Measurements from ENCODE around the gene DAZAP2. TPM values are rescaled to one million over a fixed set of nuclear protein-coding genes. Genes with fewer than 3 reads are reported as not detected.

The DAZAP2 gene, protein sequence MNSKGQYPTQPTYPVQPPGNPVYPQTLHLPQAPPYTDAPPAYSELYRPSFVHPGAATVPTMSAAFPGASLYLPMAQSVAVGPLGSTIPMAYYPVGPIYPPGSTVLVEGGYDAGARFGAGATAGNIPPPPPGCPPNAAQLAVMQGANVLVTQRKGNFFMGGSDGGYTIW
- total RNA-seq = 100 to 1,000 TPM in 3 of 4 donors, 10 to 100 TPM in 1; 63.3 to 229 (median 192) TPM

DNA sequence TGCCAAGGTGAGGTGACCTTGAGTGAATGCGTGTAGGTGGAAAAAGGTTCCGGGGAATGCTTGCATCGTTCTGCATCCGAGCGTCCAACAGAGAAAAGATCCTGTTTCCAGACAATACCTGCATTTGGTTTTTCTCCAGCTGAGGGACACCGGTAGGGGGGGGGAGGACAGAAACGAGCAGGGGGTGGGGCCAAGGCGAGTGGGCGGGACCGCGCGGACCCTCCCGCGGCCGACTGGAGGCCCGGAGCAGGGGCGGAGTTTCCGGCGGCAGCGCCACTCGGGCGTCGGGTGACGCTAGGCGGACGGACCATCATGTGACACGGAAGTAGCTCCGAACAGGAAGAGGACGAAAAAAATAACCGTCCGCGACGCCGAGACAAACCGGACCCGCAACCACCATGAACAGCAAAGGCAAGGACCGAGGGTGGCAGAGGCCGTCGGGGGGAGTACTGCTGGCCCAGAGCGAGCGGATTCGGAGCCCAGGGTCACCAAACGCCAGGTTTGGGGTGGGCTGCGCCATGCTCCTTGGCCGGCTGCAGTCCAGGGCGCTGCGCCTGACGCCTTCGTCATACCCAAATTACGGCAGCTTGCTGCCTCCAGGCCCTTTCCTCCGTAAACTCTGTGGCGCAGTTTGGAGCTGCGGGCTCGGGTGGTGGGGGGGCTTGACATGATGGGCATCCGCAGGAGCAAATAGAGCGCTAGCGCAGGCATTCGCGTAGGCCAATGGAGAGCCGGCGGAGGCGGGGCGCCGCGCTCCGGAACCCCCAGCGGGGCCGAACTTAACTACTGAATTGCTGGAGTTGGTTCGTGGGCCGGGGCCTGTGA is at the start of gene DAZAP2:
DAZAP2 (plus strand) TSS at position 317 of the 825 bp plus-strand sequence; CDS start at position 399, 82 bp downstream.
- TF ChIP-seq, protein P1, sequence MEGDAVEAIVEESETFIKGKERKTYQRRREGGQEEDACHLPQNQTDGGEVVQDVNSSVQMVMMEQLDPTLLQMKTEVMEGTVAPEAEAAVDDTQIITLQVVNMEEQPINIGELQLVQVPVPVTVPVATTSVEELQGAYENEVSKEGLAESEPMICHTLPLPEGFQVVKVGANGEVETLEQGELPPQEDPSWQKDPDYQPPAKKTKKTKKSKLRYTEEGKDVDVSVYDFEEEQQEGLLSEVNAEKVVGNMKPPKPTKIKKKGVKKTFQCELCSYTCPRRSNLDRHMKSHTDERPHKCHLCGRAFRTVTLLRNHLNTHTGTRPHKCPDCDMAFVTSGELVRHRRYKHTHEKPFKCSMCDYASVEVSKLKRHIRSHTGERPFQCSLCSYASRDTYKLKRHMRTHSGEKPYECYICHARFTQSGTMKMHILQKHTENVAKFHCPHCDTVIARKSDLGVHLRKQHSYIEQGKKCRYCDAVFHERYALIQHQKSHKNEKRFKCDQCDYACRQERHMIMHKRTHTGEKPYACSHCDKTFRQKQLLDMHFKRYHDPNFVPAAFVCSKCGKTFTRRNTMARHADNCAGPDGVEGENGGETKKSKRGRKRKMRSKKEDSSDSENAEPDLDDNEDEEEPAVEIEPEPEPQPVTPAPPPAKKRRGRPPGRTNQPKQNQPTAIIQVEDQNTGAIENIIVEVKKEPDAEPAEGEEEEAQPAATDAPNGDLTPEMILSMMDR (IDR thresholded peaks at IDR 0.05) = peak in 2 of 4 experiments; percentile 8 to 25
- TF ChIP-seq POLR2A (IDR thresholded peaks at IDR 0.05) = peak; percentile 84 to 96
- peak; percentile 95 to 96 for DNase-seq
- H3K4me1 ChIP-seq = peaks cover 8 to 14% of the 10 kb centered on the region in 2 donors
- H3K36me3 ChIP-seq = no peaks in the 10 kb centered on the region
- peak within 1 kb of the TSS; percentile 89 to 100 for H3K4me3 ChIP-seq
- H3K27ac ChIP-seq = peak within 1 kb of the TSS; percentile 99
- H3K27me3 ChIP-seq = no peaks in the 10 kb centered on the region
- intact Hi-C loops (cut with DNase I; ENCODE audit: low total_unique reads) = no loop called here
- no peaks in the 10 kb centered on the region for H3K9me3 ChIP-seq

DNA sequence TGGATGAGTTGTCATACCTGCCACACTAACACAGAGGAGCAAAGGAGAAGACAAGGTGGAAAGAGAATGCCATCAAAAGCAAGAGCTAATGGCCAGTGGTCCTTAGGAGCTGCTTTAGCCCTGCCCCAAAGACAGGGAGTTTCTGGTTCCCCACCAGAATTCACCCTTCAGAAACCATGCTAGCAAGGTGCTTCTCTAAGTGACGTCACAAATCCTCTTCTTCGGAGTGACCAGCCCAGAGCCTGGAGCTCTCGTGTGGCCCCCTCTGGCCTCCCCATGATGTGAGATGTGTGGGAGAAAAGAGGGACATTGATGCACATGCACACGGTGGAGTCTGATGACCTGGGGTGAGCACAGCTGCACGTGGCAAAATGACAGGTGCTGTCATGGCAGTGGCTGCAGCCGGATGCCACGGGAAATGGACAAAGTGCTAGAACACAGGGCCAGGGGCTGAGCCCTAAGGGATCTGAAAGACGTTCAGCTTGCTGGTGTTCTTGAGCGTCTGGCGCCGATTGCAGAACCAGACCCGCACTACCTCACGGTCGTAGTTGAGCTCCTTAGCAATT is 48.8 kb upstream of the DAZAP2 start:
- Histone ChIP-seq H3K4me3 (no peak overlapping the region), H3K9me3 (no peaks in the 10 kb centered on the region), H3K4me1 (no peaks in the 10 kb centered on the region), H3K36me3 (no peaks in the 10 kb centered on the region), H3K27me3 (no peaks in the 10 kb centered on the region), H3K27ac (no peak overlapping the region)
- no peak for TF ChIP-seq POLR2A (IDR thresholded peaks at IDR 0.05)
- TF ChIP-seq, protein P1 (IDR thresholded peaks at IDR 0.05) = no peak
- intact Hi-C loops (cut with DNase I; ENCODE audit: low total_unique reads) = no loop called here
- DNase-seq = no peak

DNA sequence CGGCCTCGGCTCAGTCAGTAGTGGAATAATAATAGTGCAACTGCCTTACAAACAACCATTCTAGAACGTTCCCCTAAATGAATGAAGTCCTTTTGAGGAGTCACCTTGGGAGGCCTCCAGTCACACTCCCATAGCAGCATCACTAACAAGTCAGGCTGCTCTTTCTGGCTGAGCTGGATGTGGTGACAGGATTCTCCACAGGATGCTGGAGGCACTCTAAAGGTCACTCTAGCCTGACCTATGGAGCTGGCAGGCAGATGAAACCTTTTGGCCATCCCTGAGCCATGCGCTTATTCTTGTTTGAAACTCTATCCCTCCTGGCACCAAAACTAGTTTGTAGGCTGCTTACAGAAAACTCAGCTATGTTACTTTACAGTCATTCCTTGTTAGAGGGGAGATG is 47.8 kb upstream of the DAZAP2 start:
- Histone ChIP-seq H3K27ac (no peak overlapping the region), H3K4me1 (no peaks in the 10 kb centered on the region), H3K9me3 (no peaks in the 10 kb centered on the region), H3K27me3 (no peaks in the 10 kb centered on the region), H3K36me3 (no peaks in the 10 kb centered on the region), H3K4me3 (no peak overlapping the region)
- TF ChIP-seq, protein P1 (IDR thresholded peaks at IDR 0.05) = no peak
- TF ChIP-seq POLR2A (IDR thresholded peaks at IDR 0.05) = no peak
- no peak for DNase-seq
- intact Hi-C loops (cut with DNase I; ENCODE audit: low total_unique reads) = no loop called here

DNA sequence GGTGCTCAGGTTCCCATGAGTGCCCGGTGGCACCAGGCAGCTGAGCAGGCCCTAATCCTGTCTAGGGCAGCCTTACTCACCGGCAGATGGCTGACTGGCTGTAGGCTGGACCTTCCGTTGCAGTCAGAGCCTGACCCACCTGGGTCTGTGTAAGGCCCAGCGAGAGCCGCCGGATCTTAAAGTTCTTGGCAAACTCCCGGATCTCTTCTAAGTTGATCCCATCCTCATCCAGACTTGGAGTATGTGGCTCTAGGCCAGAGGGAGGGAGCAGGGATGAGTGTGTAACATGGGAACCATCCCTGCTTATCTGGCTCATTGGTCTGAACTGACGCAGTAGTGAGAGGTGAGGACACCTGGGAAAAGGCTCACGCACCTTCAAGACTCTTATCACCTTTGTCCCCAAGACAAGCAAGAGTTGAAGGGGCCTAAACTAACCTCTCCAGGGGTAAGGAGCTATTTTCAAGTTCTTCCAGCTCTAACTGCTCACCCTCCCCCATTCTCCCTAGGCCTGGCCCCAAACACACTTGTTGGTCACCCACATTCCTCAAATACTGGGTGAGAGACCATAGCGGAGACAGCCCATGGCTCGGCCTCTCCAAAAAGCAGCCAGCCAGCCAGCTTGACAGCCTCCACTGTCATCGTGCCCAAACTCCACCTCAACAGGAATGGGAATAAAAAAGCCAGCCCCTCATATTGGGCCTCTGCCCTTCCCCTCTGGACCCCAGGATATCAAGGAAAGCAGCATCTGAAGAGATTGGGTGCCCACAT is 46.9 kb upstream of the DAZAP2 start:
- no peak for DNase-seq
- Histone ChIP-seq H3K4me1 (no peaks in the 10 kb centered on the region), H3K27me3 (no peaks in the 10 kb centered on the region), H3K36me3 (no peaks in the 10 kb centered on the region), H3K9me3 (no peaks in the 10 kb centered on the region), H3K27ac (no peak overlapping the region), H3K4me3 (no peak overlapping the region)
- intact Hi-C loops (cut with DNase I; ENCODE audit: low total_unique reads) = no loop called here
- no peak for TF ChIP-seq POLR2A (IDR thresholded peaks at IDR 0.05)
- TF ChIP-seq, protein P1 (IDR thresholded peaks at IDR 0.05) = no peak

Measured in uterus (tissue), 4 donors.